ENCODE results near the gene ACTA1. TPM values are rescaled to one million over a fixed set of nuclear protein-coding genes. Genes with fewer than 3 reads are reported as not detected.
A peak's percentile ranks its signal among the peaks of the same experiment; 100 is the strongest.

Gene ACTA1
- polyA plus RNA-seq, 1 donor from 2014 or later, result 1.0 TPM

GRCh38 chr1:229433364-229434004, 410 bp downstream of the ACTA1 start:
- Histone ChIP-seq H4K20me1 (ENCODE audit: insufficient read depth) (no peaks in the 10 kb centered on the region), H2AFZ (ENCODE audit: low read depth, low read length) (no peak overlapping the region), H3F3A (ENCODE audit: insufficient read depth, low read length, poor library complexity, severe bottlenecking) (no peaks in the 10 kb centered on the region), H3K4me2 (ENCODE audit: low read length) (no peak overlapping the region), H3K79me2 (replicated peaks; ENCODE audit: insufficient read depth, low read length) (no peaks in the 10 kb centered on the region), H3K9me3 (ENCODE audit: low read length) (no peaks in the 10 kb centered on the region), H3K27me3 (ENCODE audit: insufficient read depth, low read depth, low read length) (peaks cover 62% of the 10 kb centered on the region), H3K9me2 (ENCODE audit: insufficient read depth, low read length) (no peaks in the 10 kb centered on the region), H3K27ac (ENCODE audit: low read length) (no peak overlapping the region), H3K9ac (ENCODE audit: low read length) (no peak overlapping the region), H3K4me3 (ENCODE audit: low read length) (peak overlapping the region; percentile 55), H3K36me3 (ENCODE audit: insufficient read depth, low read length) (no peaks in the 10 kb centered on the region)
- TF ChIP-seq CTCF (IDR thresholded peaks at IDR 0.05; ENCODE audit: poor library complexity, severe bottlenecking) (no peak), EP300 (conservative IDR thresholded peaks at IDR 0.05; ENCODE audit: poor library complexity, severe bottlenecking) (no peak), RAD21 (conservative IDR thresholded peaks at IDR 0.05) (no peak), EZH2 (IDR thresholded peaks at IDR 0.05; ENCODE audit: borderline replicate concordance, insufficient read depth, low read length, poor library complexity, severe bottlenecking) (no peak), SMC3 (conservative IDR thresholded peaks at IDR 0.05; ENCODE audit: poor library complexity) (no peak), TAF1 (IDR thresholded peaks at IDR 0.05; ENCODE audit: low read depth) (no peak)

- Histone ChIP-seq H3K4me3 (ENCODE audit: low read length) (no peak overlapping the region), H2AFZ (ENCODE audit: low read depth, low read length) (no peak overlapping the region), H3K9me3 (ENCODE audit: low read length) (no peaks in the 10 kb centered on the region), H3K4me2 (ENCODE audit: low read length) (no peak overlapping the region), H3F3A (ENCODE audit: insufficient read depth, low read length, poor library complexity, severe bottlenecking) (no peaks in the 10 kb centered on the region), H3K79me2 (replicated peaks; ENCODE audit: insufficient read depth, low read length) (no peaks in the 10 kb centered on the region), H3K9me2 (ENCODE audit: insufficient read depth, low read length) (no peaks in the 10 kb centered on the region), H3K27ac (ENCODE audit: low read length) (no peak overlapping the region), H3K36me3 (ENCODE audit: insufficient read depth, low read length) (no peaks in the 10 kb centered on the region), H3K27me3 (ENCODE audit: insufficient read depth, low read depth, low read length) (peaks cover 62% of the 10 kb centered on the region), H4K20me1 (ENCODE audit: insufficient read depth) (no peaks in the 10 kb centered on the region), H3K9ac (ENCODE audit: low read length) (no peak overlapping the region)
- TF ChIP-seq POLR2AphosphoS5 (IDR thresholded peaks at IDR 0.05) (no peak), RAD21 (conservative IDR thresholded peaks at IDR 0.05) (no peak), CTCF (IDR thresholded peaks at IDR 0.05; ENCODE audit: poor library complexity, severe bottlenecking) (no peak), REST (IDR thresholded peaks at IDR 0.05; ENCODE audit: borderline replicate concordance) (no peak), TAF1 (IDR thresholded peaks at IDR 0.05; ENCODE audit: low read depth) (no peak), EZH2 (IDR thresholded peaks at IDR 0.05; ENCODE audit: borderline replicate concordance, insufficient read depth, low read length, poor library complexity, severe bottlenecking) (no peak), MXI1 (conservative IDR thresholded peaks at IDR 0.05; ENCODE audit: poor library complexity, severe bottlenecking) (no peak), EP300 (conservative IDR thresholded peaks at IDR 0.05; ENCODE audit: poor library complexity, severe bottlenecking) (no peak)
These were observed 989 bp downstream of the ACTA1 start for GRCh38 chr1:229432905-229433304.

Data from neural cell (in vitro differentiated cells).